ENCODE data around the gene RNF111.

DNA sequence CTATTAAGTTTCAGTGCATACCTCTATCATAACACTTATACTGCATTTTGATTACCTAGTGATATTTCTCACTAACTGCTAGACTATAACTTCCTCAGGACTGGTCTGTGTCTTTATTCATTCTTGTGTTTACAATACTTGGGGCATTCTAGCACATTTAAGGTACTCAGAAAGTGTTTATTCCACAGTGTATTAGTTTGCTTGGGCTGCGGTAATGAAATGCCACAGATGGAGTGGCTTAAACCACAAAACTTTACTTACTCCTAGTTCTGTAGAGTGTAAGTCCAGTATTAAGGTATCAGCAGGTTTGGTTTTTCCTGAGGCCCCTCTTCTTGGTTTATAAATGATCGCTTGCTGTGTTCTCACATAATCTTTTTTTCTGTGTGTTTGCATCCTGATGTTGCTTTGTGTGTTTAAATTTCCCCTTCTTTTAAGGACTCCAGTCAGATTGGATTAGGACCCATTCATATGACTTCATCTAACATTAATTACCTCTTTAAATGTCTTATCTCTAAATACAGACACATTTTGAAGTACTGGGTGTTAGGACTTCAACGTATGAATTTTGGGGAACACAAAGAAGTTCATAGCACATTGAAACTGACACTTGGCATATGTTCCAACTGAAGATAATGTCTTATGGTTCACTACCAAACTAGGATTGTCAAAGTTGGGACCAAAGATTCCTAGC lies 23.9 kb downstream of the RNF111 start:
- TF ChIP-seq, protein P1, sequence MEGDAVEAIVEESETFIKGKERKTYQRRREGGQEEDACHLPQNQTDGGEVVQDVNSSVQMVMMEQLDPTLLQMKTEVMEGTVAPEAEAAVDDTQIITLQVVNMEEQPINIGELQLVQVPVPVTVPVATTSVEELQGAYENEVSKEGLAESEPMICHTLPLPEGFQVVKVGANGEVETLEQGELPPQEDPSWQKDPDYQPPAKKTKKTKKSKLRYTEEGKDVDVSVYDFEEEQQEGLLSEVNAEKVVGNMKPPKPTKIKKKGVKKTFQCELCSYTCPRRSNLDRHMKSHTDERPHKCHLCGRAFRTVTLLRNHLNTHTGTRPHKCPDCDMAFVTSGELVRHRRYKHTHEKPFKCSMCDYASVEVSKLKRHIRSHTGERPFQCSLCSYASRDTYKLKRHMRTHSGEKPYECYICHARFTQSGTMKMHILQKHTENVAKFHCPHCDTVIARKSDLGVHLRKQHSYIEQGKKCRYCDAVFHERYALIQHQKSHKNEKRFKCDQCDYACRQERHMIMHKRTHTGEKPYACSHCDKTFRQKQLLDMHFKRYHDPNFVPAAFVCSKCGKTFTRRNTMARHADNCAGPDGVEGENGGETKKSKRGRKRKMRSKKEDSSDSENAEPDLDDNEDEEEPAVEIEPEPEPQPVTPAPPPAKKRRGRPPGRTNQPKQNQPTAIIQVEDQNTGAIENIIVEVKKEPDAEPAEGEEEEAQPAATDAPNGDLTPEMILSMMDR (optimal IDR thresholded peaks at IDR 0.05 in 1 of 3, IDR thresholded peaks at IDR 0.05 in 1 of 3, conservative IDR thresholded peaks at IDR 0.05 in 1 of 3; ENCODE audit: extremely low read depth in 1 of 3, insufficient read depth in 2 of 3, low read length in 3 of 3) = no peak
- no peak for TF ChIP-seq EZH2 (IDR thresholded peaks at IDR 0.05; ENCODE audit: low read length)
